HG03432 (cell line): Measurements from ENCODE around the gene EEFSEC.

ENCODE experiments used
- ATAC-seq: cut with Tn5 transposase; IDR thresholded peaks from one replicate; pipeline ENCODE4 v1.9.1; 2021; ENCODE audit warnings: mild to moderate bottlenecking, moderate library complexity; ENCODE audit not compliant: unreplicated experiment

EEFSEC gene

GRCh38 chr3:128432971-128433836 is 279.9 kb downstream of the EEFSEC start:
- ATAC-seq, result no peak

- no peak for ATAC-seq
Observed at GRCh38 chr3:128433837-128434165, 280.5 kb downstream of the EEFSEC start.

GRCh38 chr3:128434524-128434923 is 281.2 kb downstream of the EEFSEC start:
- no peak for ATAC-seq

GRCh38 chr3:128435058-128435457 is 281.8 kb downstream of the EEFSEC start:
- ATAC-seq, result no peak

GRCh38 chr3:128435561-128435960 is 282.3 kb downstream of the EEFSEC start:
- no peak for ATAC-seq

GRCh38 chr3:128436214-128436613 is 282.9 kb downstream of the EEFSEC start:
- ATAC-seq, result no peak

- ATAC-seq, result no peak
Observed at GRCh38 chr3:128438488-128439072, 285.3 kb downstream of the EEFSEC start.

- no peak for ATAC-seq
Observed at GRCh38 chr3:128439226-128439625, 285.9 kb downstream of the EEFSEC start.

- ATAC-seq, result no peak
Observed at GRCh38 chr3:128442070-128442469, 288.8 kb downstream of the EEFSEC start.

GRCh38 chr3:128442949-128443348 is 289.7 kb downstream of the EEFSEC start:
- no peak for ATAC-seq

GRCh38 chr3:128443771-128444170 is 290.5 kb downstream of the EEFSEC start:
- ATAC-seq, result no peak

GRCh38 chr3:128445357-128445756 is 292.1 kb downstream of the EEFSEC start:
- ATAC-seq, result no peak

GRCh38 chr3:128446821-128447220 is 293.5 kb downstream of the EEFSEC start:
- no peak for ATAC-seq

- ATAC-seq, result peak; percentile 66
Observed at GRCh38 chr3:128447561-128448013, 294.3 kb downstream of the EEFSEC start.

GRCh38 chr3:128448491-128448890 is 295.2 kb downstream of the EEFSEC start:
- no peak for ATAC-seq

- no peak for ATAC-seq
Observed at GRCh38 chr3:128449111-128449638, 295.9 kb downstream of the EEFSEC start.

GRCh38 chr3:128452120-128452519 is 298.8 kb downstream of the EEFSEC start:
- ATAC-seq, result no peak

GRCh38 chr3:128452678-128453275 is 299.5 kb downstream of the EEFSEC start:
- no peak for ATAC-seq

- ATAC-seq, result no peak
Observed at GRCh38 chr3:128453501-128454309, 300.4 kb downstream of the EEFSEC start.

- no peak for ATAC-seq
Observed at GRCh38 chr3:128454310-128454618, 301.0 kb downstream of the EEFSEC start.

GRCh38 chr3:128455116-128455515 is 301.8 kb downstream of the EEFSEC start:
- ATAC-seq, result no peak
